GM23338 (cell line): ENCODE measurements around the gene TRPM2.

Experiments
- CREB1 ChIP-seq: fragments of 250-450 bp; sonication (Bioruptor Pico); IDR thresholded peaks from 2 replicates; pipeline ENCODE4 v1.5.0; 2020; ENCODE audit warnings: low read depth, mild to moderate bottlenecking, moderate library complexity
- EZH2 ChIP-seq: fragments of 200-600 bp; sonication (generic); IDR thresholded peaks from one replicate; pipeline ENCODE4 v1.8.0; 2017; ENCODE audit warnings: antibody characterized with exemption, mild to moderate bottlenecking, low read depth; ENCODE audit not compliant: unreplicated experiment
- EZH2phosphoT487 ChIP-seq: fragments of 200-600 bp; sonication (generic); IDR thresholded peaks from one replicate; pipeline ENCODE4 v1.8.1; 2018; ENCODE audit warnings: antibody characterized with exemption; ENCODE audit not compliant: unreplicated experiment
- POLR2AphosphoS5 ChIP-seq: IDR thresholded peaks from 2 replicates; pipeline ENCODE4 v1.6.1; 2016; ENCODE audit warnings: antibody characterized with exemption, low read depth
- STAT1 ChIP-seq: IDR thresholded peaks from one replicate; pipeline ENCODE4 v1.6.1; 2016; ENCODE audit warnings: antibody characterized with exemption; ENCODE audit not compliant: unreplicated experiment
- TF ChIP-seq, protein P1 (sequence below), 2 experiments: fragments of 200-600 bp in 1 of 2; sonication (generic) in 1 of 2; conservative IDR thresholded peaks; 2 replicates each; pipeline versions ENCODE4 v1.5.1 to v1.6.1; 2016 to 2017; ENCODE audit warnings: antibody characterized with exemption in 2 of 2, low read depth in 2 of 2, mild to moderate bottlenecking in 2 of 2, moderate library complexity in 1 of 2
- TF ChIP-seq, protein P2 (sequence below): IDR thresholded peaks from one replicate; pipeline ENCODE4 v1.6.1; 2018; ENCODE audit warnings: antibody characterized with exemption; ENCODE audit not compliant: unreplicated experiment

DNA sequence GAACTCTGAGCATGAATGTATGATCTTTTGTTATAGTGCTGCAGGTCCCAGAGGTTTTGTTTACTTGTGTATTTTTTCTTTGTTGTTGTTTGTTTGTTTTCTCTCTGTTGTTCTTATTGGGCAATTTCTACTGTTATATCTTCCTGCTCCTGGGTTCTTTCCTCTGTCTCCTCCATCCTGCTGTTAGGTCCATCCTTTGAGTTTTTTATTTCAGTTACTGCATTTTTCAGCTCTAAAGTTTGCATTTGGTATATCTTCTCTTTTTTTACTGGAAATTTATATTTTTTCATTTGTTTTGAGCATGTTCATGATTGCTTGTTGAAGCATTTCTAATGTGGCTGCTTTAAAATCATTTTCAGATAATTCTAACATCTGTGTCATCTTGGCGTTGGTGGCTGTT, 9.9 kb downstream of the TRPM2 start:
- TF ChIP-seq, protein P1, sequence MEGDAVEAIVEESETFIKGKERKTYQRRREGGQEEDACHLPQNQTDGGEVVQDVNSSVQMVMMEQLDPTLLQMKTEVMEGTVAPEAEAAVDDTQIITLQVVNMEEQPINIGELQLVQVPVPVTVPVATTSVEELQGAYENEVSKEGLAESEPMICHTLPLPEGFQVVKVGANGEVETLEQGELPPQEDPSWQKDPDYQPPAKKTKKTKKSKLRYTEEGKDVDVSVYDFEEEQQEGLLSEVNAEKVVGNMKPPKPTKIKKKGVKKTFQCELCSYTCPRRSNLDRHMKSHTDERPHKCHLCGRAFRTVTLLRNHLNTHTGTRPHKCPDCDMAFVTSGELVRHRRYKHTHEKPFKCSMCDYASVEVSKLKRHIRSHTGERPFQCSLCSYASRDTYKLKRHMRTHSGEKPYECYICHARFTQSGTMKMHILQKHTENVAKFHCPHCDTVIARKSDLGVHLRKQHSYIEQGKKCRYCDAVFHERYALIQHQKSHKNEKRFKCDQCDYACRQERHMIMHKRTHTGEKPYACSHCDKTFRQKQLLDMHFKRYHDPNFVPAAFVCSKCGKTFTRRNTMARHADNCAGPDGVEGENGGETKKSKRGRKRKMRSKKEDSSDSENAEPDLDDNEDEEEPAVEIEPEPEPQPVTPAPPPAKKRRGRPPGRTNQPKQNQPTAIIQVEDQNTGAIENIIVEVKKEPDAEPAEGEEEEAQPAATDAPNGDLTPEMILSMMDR (conservative IDR thresholded peaks at IDR 0.05; ENCODE audit: low read depth in 2 of 2): no peak
- TF ChIP-seq STAT1: no peak
- TF ChIP-seq EZH2: no peak
- no peak for TF ChIP-seq POLR2AphosphoS5
- TF ChIP-seq EZH2phosphoT487: no peak
- TF ChIP-seq, protein P2, sequence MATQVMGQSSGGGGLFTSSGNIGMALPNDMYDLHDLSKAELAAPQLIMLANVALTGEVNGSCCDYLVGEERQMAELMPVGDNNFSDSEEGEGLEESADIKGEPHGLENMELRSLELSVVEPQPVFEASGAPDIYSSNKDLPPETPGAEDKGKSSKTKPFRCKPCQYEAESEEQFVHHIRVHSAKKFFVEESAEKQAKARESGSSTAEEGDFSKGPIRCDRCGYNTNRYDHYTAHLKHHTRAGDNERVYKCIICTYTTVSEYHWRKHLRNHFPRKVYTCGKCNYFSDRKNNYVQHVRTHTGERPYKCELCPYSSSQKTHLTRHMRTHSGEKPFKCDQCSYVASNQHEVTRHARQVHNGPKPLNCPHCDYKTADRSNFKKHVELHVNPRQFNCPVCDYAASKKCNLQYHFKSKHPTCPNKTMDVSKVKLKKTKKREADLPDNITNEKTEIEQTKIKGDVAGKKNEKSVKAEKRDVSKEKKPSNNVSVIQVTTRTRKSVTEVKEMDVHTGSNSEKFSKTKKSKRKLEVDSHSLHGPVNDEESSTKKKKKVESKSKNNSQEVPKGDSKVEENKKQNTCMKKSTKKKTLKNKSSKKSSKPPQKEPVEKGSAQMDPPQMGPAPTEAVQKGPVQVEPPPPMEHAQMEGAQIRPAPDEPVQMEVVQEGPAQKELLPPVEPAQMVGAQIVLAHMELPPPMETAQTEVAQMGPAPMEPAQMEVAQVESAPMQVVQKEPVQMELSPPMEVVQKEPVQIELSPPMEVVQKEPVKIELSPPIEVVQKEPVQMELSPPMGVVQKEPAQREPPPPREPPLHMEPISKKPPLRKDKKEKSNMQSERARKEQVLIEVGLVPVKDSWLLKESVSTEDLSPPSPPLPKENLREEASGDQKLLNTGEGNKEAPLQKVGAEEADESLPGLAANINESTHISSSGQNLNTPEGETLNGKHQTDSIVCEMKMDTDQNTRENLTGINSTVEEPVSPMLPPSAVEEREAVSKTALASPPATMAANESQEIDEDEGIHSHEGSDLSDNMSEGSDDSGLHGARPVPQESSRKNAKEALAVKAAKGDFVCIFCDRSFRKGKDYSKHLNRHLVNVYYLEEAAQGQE: no peak
- TF ChIP-seq CREB1: no peak
